IPS DF 4.7 (cell line): ENCODE data around the gene NEU4.

Experiments used
- DNase-seq: peaks from one replicate; pipeline ENCODE4 v3.0.0-alpha.2; 2013; ENCODE audit warnings: low spot score; ENCODE audit errors: extremely low read depth

NEU4 gene

DNA sequence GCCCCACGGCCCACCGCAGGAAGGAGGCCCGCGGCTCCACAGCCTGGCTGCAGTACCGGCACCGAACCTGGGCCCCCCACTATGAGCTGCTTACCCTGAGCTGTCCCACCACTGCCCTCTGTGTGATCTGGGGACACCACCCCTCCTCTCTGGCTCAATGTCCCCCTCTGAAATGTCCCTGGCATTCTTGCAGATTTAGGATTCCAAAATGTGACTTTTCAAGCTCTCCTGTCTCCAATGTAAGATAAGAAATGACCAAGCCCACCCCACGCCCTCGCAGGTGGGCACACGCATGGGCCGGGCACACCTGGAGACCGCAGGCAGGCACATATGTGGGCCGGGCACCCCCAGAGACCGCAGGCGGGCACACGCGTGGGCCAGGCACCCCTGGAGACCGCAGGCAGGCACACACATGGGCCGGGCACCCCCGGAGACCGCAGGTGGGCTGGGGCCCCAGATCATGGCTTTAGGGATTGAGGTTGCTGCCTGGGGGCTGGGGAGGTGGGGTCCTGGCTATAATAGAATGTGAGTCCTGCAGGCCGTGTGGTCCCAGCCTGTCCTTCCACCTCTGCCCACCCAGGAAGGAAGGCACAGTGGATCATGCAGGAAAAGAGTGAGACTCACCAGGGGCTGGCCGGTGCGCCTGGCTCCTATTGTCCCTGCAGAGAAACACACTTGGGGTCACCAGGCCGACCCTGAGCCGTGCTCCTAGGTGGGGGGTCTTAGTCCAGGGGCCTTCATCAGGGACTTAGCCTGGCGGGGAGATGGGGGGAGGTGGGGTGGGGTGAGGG is 42.5 kb downstream of the NEU4 start:
- no peak for DNase-seq

DNA sequence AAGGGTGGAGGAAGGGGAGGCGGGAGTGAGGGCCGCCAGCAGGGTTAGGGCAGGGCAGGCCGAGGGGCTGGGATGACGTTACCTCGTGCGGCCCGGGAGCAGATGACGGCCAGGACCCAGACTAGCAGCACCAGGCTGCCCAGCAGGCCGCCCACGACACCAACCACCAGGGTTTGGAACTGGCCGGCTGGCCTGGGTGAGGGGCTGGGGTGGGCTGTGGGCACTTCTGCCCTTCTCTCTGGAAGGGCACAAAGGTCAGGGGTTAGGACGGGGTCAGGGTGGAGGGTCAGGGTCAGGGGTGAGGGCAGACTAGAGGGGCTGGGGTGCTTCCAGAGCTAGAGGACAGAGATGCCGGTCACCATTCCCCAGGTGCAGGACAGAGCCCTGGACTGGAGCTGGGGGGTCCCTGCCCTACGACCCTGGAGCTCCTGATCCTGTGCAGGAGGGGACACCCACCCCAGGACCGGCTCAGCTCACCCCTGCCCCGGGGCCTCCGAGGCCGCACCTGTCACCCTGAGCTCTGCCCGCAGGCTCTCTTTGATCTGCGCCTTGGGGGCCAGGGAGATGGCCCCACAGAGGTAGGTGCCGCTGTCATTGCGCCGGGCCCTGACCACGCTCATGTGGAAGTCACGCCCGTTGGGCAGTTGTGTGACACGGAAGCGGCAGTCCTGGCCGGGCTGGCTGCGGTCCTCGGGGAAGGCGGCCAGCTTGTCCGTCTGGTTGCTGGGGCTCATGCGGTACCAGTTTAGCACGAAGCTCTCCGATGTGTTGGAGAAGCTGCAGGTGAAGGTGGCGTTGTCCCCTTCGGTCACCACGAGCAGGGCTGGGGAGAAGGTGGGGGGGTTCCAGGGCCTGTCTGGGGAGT is 43.4 kb downstream of the NEU4 start:
- DNase-seq: no peak

DNA sequence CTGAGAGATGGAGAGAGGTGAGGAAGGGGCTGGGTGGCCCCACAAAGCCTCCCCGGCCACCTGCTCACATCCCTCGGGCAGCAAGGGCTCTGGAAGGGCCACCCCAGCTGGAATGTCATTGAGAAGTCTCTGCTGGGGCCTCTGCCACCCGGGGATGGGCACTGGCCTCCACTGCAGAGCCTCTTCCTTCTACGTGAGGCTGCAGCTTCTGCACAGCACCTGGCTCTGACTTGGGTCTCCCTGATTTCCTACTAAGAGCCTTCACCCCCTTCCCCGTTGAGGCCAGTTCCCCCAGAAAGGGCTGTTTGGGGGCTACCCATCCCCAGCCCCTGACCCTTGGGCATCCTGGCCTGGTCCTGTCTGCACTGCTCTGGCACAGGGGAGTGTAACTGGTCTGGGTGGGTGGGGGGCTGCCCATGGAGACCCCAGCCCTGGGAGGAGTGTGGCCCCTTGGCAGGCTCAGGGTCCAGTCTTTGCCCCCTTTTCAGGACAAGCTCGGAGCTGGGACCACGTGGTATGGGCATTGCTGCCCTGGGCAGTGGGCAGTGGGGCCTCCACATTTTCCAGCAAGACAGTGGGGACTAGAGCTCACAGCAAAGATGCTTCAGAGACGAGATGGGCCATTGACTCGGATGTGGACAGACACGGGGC is 44.1 kb downstream of the NEU4 start:
- no peak for DNase-seq

DNA sequence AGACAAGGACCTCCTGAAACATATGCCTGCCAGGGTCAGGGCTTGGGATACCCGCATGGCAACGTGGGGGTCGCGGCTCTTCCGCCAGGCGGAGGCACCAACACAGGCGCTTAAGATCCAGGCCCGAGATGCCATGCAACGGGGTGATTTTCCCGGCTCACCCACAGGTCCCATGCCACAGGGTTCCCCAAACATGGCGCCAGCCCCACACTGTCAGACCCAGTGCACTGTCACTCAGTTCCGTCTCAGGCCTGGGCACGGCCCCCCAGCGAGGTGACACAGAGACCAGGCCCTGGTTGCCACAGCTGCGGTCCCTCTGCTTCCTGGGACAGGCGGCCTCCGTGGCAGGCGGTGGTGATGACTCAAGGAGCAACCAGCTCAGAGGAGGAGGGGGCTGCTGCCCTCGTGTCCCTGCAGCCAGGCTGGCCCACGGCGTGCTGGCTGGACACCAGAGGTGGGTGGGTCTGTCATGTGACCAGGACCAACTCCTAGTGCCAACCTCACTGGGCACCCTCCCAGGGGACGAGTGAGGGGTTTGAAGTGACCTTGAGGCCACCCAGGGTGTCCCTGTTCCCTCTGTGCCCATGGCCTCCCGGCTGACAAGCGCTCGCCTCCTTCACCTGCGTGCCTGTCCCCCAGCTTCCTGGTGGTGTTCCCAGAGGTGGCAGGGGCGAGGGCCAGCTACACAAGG is 44.8 kb downstream of the NEU4 start:
- DNase-seq: no peak

DNA sequence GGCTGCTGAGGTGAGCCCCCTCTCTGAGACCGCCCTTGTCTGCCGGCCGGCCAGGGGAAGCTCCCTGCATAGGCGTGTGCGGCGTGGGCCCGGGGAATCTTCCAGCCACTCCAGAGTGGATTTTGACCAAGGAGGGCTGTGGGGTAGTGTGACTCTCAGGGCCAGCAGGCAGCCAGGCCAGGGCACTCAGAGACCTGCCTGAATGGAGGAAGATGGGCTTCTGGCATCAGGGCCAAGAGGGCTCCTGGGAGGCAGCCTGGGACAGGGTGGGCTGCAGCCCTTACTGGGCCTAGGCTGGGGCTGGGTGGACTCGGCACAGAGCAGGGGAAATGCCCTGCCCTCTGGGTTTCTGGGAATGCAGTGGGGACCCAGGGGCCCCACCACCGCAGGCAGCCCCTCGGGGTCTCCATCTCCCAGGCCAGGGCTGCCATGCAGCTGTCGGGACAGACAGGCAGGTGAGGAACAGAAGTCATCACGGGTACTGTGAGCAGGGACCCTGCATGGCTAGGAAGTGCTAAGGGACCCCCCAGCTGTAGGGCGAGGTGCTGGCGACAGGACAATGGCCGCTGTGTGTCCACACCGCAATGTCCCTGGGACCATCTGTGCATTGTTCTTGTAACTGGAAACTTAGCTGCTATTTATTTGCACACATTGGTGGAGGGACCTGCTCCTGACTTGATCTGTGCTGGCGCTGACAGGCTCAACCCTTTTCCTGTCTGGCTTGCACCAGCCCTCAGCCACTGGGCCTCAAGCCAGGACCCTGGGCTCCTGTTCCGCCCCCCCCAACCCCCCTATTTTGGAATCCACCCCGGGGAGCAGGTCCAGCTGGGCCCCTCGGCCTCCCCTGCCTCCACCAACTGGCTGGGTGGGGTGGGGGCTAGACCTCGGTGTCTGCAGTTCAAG is 45.6 kb downstream of the NEU4 start:
- no peak for DNase-seq

DNA sequence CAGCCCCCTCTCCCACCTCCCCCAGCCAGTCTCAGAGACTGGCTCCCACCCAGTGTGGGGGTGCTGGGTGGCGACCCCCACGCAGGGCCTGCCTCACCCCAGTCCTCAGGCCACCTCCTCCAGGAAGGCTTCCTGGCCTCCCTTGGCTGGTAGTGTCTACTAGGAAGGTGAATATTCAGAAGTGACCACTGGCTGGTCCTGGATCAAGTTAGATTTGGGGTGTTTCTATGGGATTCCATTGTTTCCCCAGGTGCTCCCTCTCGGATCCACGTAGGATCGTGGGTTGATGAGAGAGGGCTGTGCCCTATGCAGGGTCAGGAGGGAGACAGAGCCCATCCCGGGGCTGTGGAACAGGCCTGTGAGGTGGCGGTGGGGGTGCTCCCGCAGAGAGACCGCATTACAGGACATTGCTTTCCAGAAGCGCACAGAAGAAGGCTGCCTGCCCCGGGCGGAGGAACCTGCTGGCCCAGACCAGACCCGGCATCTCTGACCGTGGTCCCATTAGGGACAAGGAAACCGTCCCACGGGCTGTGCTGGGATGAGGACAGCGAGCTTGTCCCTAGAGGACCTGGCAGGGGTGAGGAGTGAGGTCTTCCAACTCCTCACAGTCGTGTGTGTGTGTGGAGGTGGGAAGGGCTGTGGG is 46.4 kb downstream of the NEU4 start:
- DNase-seq: no peak

DNA sequence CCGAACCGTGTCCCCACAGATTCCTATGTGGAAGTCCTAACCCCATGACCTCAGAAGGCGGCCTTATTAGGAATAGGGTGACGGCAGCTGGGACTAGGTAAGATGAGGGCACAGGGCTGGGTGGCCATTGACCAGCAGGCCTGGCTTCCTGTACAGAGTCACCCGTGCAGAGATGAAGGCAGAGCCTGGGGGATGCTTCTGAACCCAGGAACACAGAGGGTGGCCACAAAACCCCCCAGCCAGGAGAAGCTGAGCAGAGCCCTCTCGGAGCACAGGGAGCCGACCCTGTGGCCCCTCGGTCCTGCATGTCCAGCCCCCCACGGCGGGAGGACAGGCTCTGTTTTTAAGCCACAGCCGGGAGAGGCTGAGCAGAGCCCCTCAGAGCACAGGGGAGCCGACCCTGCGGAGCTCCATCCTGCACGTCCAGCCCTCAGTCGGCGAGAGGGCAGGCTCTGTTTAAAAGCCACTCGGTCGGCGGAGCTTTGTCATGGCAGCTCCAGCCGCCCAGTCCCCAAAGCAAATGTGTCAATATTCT is 47.0 kb downstream of the NEU4 start:
- DNase-seq: no peak

DNA sequence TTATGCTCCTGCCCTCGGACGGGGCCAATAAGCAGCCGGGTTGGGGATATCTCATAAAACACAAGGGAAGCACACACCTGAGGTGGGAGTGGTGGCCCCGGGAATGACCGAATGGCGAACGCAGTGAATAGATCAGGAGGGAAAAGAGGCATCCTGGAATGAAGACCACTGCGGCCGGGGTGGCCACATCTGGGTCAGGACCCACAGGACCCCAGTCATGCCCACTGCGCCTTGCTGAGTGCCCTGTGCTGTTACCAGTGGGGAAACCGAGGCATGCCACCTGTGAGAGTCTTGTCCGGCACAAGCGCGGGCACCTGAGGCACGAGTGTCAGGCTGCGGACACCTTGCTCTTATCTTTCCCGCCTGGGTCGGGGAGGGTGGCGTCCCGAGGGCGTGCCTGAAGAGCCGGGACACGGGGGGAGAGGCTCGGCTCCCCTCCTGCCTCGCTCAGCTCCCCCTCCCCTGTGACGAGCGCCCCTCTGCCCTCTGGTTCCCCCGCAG is 48.1 kb downstream of the NEU4 start:
- no peak for DNase-seq

DNA sequence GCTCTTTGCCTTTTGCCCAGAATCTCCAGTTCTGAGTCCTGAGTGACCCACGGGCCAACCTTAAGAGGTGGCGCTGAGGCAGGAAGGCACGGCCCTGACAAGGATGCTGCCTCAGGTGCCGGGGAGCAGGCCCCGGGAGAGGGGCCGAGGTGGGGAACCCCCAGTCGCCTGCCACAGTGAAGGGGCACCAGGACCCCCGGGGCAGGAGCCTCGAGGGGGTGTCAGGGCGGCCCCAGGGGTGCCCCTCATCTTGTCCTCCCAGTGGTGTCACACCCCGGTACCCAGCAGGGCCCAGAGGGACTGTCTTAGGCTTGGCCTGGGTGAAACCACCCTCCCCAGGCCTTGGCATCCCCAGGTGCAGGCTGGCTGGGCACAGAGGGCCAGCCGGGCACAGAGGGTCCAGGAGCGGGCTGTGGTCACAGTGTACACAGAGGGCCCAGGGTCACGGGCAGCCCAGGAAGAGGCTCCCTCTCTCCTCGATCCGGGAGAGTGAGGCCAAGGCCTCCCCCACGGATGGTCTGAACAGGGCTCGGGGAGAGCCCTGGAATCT is 48.7 kb downstream of the NEU4 start:
- DNase-seq: no peak

DNA sequence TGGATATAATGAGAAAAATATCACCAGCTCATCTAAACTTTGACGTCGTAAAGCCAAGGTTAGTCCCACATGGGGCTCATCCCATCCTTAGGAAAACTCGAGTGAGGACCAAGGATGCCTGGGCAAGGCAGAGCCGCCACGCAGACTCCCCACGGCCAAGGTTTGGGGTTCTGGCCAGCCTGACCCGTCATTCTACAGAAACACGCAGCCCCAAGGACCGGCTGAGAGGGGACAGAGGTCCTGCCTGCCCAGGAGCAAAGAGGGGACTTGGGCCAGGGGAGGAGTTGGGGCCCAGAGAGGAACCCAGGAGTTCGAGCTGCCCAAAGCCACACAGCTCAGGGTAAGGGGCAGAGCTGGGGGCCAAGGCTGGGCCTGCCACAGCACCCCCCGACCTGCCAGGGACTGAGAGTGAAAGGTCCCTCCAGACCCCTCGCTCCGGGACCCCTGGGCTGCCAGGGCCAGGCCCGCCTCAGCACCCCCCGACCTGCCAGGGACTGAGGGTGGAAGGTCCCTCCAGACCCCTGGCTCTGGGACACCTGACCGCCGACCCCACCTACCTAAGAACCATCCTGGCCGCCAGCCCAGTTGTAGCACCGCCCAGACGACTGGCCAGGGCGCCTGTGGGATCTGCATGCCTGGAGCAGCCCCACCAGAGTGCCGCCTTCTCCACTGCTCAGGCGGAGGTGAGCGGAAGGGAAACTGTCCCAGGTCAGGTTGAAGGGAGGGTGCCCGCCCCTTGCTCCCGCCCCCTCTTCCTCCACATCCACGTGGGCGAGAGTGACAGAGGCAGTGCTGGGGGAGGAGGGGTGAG is 49.4 kb downstream of the NEU4 start, which contains the start of gene PDCD1:
PDCD1 (minus strand) TSS at position 689 of the 811 bp plus-strand sequence; CDS start at position 633, 56 bp downstream.
- no peak for DNase-seq

DNA sequence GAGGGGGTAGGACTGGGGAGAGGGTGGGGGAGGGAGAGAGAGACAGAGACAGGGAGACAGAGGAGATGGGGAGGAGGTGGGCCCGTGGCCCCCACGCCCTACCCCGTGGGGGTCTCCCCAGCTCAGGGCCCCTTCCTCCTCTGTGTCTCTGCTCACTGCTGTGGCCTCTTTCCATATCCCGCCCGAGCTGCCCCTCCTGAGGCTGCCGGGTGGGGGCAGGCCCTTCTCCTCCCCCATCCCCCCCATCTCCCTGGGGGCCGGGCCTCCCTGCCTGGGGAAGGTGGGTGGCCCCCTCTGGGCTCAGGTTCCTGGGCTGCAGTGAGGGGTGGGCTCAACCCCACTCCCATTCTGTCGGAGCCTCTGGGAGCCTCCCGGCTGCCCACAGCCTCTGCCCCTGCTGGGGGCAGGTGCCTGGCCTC is 50.0 kb downstream of the NEU4 start:
- DNase-seq: no peak

DNA sequence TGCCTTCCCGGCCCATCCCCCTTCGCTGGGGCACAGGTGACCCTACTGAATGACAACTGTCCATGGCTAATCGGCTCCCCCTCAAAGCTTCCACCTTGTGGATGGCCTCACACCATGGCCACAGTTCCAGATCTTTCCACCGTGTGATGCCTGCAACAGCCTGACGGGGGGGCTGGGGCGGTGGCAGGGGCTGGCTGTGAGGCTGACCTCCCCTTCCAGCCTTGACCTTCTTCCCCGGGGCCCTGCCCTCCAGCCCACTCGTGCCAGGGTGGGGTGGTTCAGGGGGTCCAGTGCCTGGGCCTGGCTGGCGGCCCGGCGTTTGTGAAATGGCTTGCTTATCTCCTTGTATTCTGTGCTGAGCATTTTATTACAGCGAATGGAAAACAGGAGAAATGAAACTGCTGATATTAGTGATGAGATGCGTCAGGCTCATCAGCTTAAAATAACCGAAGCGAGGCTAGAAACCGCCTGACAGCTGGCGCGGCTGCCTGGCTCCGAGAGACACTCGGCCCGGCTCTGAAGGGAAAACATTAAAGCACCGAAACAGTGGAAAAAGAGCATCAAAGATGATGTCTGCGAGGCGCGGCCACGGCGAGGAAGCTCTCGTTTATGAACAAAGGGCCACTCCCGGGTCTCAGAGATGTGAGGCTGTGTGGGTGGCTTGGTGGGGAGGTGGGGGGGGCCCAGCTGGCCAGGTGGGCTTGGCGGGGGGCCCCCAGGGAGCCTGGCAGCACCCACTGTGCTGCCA is 50.6 kb downstream of the NEU4 start:
- DNase-seq: no peak

DNA sequence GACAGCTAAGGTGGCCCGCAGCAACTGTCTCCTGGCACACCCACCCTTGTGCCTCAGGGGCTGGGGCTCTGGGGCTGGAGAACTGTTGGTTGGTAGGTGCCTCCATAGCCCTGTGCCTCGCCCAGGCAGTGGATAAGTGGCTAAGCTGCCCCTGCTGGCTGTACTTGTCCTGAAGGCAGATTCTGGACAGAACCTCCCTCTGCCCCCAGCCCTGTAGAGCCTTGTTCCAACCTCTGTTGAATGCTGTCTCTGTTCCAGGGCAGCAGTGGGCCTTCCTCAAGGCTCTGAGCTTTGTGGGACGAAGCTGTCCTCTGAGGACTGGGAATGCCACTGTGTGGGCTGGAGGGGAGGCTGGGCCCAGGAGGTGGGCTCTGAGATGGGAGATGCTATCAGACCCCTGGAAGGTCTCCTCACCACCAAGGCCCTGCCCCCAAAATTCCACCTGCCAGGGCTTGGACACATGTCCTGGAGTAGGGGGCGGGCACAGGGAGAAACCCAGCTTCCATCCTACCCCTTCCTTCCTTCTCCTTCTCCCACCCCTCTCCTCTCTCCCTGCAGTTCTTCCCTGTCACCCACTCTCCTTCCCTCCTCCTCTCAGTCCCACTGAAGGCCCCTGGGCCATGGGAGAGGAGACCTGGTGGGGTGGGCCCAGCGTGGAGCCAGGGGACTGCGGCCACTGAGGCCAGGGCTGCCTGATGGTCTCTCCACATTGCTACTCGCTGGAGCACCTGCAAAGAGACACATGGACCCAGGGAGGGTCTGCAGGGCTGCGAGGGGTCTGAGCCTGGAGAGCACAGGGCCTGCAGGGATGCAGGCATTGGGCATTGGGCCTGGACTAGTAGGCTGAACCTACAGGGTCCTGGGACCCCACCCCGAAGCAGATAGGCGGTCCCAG is 51.4 kb downstream of the NEU4 start:
- DNase-seq: no peak

DNA sequence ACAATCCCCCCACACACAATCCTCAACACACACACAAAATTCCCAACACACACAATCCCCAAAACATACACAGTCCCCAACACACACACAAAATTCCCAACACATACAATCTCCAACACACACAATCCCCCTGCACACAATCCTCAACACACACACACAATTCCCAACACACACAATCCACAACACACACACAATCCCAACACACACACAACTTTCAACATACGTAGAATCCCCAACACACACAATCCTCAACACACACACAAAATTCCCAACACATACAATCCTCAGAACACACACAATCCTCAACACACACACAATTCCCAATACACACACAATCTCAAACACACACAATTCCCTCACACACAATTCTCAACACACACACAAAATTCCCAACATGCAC is 52.3 kb downstream of the NEU4 start:
- no peak for DNase-seq

DNA sequence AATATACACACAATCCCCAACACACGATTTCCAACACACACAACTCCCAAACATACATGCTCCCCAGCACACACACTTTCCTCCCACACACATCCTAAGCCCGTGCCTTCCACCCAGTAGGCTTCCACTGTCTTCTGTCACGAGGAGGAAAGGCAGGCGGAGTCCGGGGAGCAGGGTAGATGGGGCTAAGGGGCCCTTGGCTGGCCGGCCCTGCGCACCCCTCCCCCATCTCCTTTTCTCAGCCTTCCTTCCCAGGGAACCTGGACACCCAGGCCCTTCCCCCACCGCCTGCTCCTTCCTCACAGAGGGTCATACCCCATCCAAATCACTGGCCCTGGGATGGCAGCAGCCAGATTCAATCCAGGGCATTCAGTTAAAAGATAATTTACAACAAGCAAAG is 53.1 kb downstream of the NEU4 start:
- DNase-seq: no peak

DNA sequence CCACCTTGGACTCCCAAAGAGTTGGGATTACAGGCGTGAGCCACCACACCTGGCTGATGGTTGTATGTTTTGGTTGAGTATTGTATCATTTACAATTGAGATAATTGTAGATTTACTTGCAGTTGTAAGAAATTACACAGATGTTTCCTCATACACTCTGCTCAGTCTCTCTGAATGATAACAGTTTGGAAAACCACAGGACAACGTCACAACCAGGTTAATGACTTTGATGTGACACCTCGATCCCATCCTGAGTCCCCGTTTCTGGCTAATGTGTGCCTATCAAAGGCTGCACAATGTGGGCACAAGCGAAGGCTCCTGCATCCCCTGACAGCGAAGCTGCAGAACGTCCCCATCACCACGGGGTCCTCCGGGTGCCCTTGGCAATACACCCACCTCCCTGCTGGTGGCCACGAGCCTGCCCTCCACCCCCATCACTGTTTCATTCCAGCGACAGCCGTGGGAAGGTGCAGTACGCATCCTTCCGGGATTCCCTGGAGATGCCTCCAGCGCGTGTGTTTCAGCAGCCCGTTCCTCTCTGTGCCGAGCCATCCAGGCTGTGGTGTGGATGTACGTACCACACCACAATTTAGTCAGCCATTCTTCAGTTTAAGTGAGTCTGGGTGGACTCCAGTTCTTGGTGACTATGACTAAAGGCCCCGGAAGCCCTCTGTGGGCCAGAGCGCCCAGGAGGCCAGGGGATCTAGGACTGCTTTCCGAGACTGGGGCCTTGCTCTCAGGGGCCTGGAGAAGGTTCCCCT is 54.0 kb downstream of the NEU4 start:
- no peak for DNase-seq
